Suprapubic skin (tissue), 4 donors: ENCODE data around the gene BRD9.

Experiments used
- EP300 ChIP-seq: sonication (generic); formaldehyde crosslinking; IDR thresholded peaks from one replicate; pipeline ENCODE4 v1.6.1; 2017; ENCODE audit warnings: antibody characterized with exemption
- POLR2A ChIP-seq, 2 donors: fragments of 450-650 bp; IDR thresholded peaks; one replicate each; pipeline ENCODE4 v1.6.1; 2017; ENCODE audit warnings: antibody characterized with exemption in 2 of 2, mild to moderate bottlenecking in 2 of 2, moderate library complexity in 2 of 2
- POLR2AphosphoS5 ChIP-seq, 3 donors: sonication (generic); formaldehyde crosslinking; IDR thresholded peaks; one replicate each; pipeline ENCODE4 v1.6.1; 2017; ENCODE audit warnings: antibody characterized with exemption in 3 of 3
- TF ChIP-seq, protein P1 (sequence below), 2 donors: fragments of 200-600 bp in 1 of 2; fragments of 450-650 bp in 1 of 2; sonication (generic) in 1 of 2; IDR thresholded peaks; one replicate each; pipeline ENCODE4 v1.5.1; 2016 to 2019; ENCODE audit warnings: antibody characterized with exemption in 2 of 2, mild to moderate bottlenecking in 1 of 2, moderate library complexity in 1 of 2

DNA sequence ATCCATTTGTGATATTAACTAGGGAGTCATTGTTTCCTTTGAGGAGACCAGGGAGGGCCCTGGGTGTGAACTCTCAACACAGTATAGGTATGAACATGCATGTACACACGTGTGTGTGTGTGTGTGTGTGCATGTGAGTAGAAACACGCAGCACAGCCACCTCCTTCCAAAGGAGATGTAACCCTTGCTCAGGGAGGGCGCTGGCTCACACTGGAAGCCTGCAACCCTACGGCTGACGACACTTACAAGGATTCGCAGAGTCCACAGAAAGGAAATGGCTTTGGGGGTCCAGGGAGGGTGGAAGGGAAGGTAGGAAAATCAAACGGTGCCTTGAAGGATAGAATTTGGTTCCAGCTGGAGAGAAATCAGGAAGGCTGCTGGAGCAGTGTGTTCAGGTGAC is 22.0 kb upstream of the BRD9 start:
- TF ChIP-seq, protein P1, sequence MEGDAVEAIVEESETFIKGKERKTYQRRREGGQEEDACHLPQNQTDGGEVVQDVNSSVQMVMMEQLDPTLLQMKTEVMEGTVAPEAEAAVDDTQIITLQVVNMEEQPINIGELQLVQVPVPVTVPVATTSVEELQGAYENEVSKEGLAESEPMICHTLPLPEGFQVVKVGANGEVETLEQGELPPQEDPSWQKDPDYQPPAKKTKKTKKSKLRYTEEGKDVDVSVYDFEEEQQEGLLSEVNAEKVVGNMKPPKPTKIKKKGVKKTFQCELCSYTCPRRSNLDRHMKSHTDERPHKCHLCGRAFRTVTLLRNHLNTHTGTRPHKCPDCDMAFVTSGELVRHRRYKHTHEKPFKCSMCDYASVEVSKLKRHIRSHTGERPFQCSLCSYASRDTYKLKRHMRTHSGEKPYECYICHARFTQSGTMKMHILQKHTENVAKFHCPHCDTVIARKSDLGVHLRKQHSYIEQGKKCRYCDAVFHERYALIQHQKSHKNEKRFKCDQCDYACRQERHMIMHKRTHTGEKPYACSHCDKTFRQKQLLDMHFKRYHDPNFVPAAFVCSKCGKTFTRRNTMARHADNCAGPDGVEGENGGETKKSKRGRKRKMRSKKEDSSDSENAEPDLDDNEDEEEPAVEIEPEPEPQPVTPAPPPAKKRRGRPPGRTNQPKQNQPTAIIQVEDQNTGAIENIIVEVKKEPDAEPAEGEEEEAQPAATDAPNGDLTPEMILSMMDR (IDR thresholded peaks at IDR 0.05) = no peak
- TF ChIP-seq POLR2A (IDR thresholded peaks at IDR 0.05) (no peak), EP300 (no peak), POLR2AphosphoS5 (IDR thresholded peaks at IDR 0.05) (no peak)
